CD4-positive, alpha-beta T cell treated with Interferon gamma for 1 hour (primary cell): ENCODE measurements around the gene FGL2.
"Not testable (repeated sequence)": the region's sequence is repeated elsewhere in the genome, so short reads cannot be mapped to it uniquely, and the experiment has no call there.

Experiments used
- DNase-seq: peaks from one replicate; pipeline ENCODE4 v3.0.0-alpha.2; 2020

Gene FGL2

DNA sequence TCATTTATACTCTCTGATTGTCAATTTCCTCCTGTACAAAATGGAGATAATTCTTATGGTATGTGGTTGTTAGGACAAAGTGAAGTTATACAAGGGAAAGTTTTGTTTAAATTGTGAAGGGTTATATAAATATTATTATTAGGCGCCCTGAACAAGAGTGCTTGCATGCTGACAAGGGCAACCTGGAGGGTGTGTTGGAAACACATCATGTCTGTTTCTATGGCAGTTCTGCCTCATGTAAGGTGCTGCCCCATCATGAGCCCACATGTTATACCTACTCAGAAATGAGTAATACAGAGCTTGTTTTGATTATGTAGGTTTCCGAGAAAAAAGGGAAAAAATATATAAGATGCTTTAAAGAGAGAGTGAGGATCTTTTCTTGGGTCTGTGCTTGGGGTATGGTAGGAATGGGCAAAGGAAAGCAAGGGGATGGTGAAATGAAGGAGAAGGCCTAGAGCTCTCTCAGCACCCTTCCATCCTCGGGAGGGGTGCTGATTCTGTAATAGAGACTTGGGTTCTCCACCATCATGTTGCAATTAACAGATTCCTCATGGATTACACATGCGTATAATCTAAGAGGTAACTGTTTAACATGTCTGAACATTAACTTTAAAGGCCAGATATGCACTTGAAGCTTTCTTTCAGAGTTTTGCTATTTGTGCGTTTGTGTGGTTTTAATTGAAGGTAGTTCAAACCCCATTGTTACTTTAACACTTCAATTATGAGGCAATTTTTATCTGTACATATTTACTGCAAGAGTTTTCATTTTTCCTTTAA is 43.8 kb downstream of the FGL2 start:
- not testable (repeated sequence) for DNase-seq

DNA sequence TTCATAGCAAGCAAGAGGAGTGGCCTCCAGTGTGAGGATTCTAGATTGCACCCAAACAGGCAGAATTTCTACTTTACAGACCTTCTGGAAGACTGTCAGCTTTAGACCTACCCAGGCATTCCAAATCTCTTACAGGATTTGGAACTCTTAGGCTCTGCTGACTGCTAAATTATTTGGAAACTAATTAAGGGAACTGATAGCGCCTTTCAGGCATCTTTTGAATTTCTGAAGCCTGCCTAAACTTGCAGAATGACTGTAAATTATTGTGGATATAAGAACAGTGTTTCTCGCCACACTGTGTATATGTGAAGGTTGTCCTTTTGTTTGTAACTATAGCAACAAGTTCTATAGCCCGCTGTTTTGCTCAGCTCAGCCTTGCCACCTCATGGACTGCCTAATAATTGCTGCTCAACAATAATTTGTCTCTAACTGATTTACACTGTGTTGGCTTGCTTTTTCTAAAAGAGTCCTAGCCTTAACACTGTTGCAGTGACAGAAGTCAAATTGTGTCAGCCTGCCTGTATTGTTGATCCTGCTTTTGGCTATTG is 44.6 kb downstream of the FGL2 start:
- DNase-seq = not testable (repeated sequence)

DNA sequence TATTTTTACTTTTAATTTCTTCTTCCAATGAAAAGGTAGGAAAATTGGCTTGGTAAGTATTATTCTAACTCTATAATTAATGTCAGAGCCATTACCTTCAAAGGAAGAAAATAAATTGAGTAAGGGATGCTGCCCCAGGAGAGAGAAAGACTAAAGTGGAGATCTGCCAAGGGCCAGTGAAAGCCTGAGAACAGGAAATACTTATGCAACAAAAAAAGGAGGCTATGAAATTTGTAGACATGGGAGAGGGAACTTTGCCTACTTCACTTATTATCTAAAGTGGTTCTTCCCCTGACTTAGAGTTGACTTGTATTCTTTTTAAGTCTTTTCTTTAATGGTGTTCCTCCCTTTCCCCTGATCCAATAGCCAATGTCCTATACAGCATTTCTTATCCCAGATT is 47.4 kb downstream of the FGL2 start:
- DNase-seq = not testable (repeated sequence)
